ENCODE data around the gene CLCN5.

Gene CLCN5

DNA sequence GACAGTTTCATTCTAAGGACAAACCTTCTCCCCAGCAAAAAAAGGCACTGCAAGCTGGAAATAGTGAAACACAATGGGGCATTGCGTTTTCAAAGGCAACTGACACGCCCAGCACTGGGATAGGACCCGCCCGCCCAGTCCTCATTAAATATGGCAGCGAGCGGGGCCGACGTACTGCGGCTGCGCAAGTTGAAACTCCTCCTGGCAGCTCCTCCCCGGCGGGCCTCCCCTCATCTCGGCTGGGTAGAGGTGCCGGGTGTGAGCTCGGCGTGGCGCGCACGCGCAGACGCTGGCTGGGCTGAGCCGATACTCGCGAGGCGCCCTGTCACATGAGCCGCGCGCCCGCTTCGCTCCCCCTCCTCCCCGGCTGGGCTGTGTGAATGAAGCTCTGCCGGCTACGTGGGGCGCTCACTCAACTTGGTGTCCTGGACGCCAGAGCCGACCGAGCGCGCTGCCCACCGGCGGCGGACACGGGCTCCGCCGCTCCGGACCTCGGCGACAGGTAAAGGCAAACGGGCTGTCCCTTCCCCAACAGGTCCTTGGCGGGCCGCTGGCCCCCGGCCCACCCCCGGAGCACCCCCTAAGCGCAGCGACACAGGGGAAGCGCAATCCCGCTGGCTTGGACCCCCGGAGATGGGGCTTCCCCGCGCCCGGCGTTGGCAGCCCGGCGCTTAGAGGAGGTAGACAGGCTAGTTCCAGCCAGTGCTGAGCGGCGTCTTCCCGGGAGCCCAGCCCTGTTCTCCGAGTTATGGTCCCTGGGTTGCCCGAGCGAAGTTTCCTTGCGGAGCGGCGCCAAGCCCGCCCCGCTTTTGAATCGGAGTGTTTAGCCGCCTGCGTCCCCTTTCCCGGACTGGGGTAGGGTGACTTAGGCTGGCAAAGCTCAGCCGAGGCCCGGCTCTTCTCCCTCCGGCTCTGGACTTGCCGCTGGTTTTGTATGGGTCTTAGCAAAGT lies at the start of gene CLCN5:
Gene CLCN5 (plus strand): TSS at position 306 of the 951 bp plus-strand sequence. CDS start 2,703 bp downstream, outside the sequence.
- peak; percentile 97 for DNase-seq

DNA sequence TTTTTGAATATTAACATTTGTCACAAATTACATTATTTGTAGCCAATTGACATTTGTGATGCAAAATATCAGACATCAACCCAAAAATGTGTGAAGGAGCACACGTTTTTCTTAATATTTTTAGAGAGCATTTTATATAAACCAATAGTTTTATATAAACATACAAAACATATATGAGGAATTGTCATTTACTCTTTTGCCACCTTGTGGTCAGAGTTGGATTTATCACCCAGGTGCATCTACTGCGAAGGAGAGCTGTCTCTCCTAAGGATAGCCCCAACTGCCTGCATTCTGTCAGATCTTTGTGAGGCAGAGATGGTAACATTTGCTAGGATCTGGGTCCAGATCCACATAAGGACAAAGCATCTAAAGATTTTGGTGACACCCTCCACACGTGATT lies 45.6 kb upstream of the CLCN5 start:
- DNase-seq: peak; percentile 54

DNA sequence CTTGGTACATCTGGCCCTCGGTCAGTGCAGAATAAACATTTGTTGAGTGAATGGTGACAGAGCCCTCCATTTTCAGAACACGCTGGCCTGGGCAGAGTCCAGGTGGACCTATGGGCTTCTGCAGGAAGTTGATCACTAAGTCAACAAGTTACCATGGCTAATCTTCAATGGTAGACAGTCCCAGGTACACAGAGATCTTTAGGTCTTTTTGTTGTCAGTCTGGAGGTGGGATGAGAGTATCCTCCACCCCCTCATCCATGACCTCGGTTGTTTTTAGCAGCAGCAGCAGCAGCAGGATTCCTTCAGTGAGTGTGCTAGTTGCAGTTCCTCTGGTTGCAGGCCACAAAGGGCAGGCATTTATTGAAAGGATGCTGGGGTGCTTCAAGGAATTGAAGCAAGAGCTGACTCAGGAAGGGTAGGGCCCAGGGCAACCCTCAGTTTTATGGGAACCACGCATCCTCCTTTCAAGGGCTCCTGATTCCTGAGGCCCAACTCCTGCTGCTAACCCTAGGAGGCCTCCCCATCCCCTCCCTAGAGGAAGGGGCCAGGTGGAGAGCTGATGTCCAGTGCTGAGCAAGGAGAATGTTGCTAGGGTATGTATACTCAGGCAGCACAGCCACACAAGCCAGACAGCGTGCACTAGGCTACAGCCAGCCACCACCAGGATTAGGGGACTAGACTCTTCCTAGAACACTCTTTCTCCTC lies 44.8 kb upstream of the CLCN5 start:
- no peak for DNase-seq

GRCh38 chrX:49878128-49878833 lies 44.1 kb upstream of the CLCN5 start:
- DNase-seq: peak; percentile 16

DNA sequence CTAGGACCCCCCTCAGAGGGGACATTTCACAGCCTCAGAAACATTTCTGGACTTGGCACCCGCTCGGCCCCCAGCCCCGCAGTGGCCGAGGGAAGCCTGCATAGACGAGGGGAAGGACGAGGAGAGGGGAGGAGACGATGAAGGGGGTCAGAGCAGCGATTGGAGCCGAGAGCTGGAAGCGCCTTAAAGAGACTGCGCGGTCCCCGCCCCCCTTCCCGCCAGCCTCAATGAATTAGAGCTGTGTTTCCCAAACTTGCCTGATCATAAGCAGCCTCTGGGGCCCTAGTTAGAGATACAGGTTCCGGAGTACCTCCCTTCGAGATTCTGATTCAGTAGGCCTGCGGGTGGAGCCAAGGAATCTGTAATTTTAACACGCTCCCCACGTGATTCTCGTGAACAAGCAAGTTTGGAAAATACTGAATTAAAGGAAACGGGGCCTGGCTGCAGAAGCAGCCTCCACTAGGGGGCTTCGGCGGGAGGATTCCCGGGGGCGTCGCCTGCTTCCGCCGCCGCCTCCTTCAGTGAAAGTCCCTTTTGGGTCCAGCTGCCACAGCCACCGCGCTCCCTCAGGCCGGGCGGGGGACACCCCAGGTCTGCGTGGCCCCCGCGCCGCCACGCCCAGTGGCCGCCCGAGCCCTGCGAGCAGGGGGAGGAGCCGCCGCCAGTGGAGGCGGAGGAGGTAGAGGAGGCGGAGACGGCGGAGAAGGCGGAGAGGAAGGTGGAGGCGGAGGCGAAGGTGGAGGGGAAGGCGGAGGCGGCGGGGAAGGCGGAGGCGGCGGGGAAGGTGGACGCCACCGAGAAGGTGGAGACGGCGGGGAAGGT lies 43.4 kb upstream of the CLCN5 start, which contains the start of gene USP27X:
Gene USP27X (plus strand): TSS at position 651 of the 822 bp plus-strand sequence. CDS start 824 bp downstream, outside the sequence.
- peak; percentile 90 for DNase-seq

- DNase-seq: peak; percentile 67
Measured at GRCh38 chrX:49879656-49880277, 42.6 kb upstream of the CLCN5 start.

GRCh38 chrX:49880668-49881067 lies 41.7 kb upstream of the CLCN5 start:
- DNase-seq: no peak

DNA sequence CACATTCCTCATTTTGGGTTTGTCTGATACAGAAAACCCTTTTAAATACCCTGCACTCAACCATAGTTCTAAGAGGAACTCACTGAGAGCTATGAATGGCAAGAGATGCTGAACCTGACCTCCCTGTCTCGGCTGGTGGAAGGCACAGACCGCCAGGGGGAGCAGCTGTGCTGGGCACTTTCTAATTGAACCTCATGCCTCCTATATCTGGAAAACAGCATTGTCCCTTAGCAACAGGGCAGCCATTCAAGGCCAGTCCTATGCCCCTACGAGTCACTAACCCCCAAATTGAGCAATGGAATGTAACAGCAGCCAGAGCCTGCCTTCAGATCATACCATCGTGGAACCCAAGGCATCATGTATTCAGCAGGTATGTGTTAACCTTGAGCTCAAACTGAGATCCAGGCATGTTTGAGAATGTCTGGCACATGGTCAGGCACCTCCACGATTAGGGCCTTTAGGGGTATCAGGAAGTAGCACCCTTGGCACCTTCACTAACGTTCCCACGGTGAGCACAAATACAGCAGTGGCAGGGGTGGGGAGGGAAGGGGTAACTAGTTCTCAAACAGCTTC lies 38.0 kb upstream of the CLCN5 start:
- DNase-seq: peak; percentile 78

DNA sequence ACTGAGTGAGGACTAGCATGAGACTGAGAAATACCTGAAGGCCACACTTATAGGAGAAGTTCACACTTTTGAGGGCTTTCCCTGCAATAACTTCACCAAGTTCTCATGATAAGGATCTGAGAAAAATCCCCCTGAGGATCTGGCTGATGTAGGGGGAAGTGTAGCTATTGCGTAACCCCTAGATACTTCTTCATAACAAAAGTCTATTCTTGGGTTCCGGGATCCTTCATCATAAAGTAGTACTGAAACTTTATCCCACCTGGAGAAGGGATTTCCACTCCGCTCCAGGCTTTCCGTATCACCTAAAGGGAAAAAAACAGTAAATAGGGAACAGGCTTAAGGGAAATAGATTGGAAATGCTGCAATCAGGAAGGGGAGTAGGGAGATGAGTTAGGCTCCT lies 29.9 kb upstream of the CLCN5 start:
- DNase-seq: no peak

- DNase-seq: no peak
Measured at GRCh38 chrX:49896951-49897350, 25.4 kb upstream of the CLCN5 start.

- DNase-seq: no peak
Measured at GRCh38 chrX:49901048-49901447, 21.3 kb upstream of the CLCN5 start.

- DNase-seq: no peak
Measured at GRCh38 chrX:49910344-49910743, 12.1 kb upstream of the CLCN5 start.

GRCh38 chrX:49912086-49912485 lies 10.3 kb upstream of the CLCN5 start:
- DNase-seq: no peak

- no peak for DNase-seq
Measured at GRCh38 chrX:49912861-49913260, 9.5 kb upstream of the CLCN5 start.

DNA sequence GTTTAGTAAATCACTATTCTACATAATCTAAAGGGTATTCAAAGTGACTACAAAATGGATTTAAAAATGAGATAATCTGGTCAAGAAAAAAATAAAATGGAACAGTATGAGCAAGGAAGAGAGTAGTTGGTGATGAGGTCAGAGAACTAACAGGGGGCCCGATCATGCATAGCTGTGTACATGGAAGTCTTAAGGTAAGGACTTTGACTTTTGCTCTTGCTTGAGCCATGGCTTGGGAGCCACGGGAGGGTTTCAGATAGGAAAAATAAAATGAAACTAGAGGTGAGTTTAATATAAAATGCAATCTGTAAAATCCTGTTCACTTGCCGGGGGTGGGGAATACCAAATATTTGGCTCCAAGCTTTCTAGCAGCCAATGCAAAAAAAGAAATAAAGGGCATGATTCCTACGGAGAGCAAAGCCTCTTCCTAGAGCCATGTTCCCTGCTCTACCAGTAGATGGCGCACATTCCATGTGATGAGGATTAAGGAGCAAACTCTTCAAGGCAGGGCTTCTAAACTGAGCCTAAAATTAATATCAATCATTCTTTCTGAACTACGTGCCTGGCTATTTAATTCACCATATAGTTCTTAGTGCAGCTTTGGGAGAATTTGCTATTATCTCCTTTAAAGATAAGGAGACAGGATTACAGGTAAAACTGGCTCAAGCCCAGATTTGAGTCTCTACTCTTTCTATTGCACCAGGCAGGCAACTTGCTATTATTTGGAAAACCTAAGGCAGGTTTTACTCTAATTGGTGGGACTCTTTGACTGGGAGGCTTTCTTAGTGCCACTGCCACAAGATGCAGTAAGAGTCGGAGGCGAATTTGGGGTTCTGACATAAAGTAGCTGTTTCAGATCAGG lies 6.8 kb upstream of the CLCN5 start:
- DNase-seq: peak; percentile 76

GRCh38 chrX:49919617-49920016 lies 2.8 kb upstream of the CLCN5 start:
- DNase-seq: peak; percentile 50

DNA sequence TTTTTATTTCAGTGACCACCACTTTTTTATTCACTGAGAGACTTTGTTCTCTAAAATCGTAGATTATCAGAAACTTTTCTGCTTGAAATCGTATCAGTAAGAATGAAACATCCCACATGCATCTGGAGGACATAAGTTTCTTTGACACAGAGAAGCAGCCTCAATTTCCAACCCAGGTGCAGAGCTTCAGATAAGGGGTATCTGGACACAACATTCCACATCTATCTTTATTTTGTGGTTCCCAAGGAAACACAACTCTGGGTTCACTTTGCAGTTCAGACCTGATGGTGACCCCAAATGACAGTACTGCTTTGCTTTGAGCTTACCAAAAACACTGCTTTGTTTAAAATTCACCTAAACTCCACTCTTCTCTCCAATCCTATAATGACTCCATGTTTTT lies 1.3 kb upstream of the CLCN5 start:
- DNase-seq: no peak

DNA sequence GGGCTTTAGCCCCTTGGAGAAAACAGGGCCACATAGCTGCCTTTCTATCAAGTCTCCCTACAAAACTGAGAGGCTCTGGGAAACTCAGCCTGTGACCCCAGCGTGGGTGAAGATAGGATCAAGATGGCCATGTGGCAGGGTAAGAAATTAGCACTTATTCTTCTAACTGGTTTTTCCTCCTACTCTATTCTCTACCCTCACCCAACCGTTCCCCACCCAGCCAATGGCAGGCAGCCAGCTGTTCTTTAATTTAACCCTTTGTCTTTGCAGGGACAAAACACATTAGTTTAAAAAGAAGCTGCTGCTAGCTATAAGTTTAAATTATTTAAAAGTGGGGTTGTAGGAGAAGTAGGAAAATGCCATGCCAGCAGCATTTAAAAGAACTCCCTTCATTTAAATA lies 2.8 kb downstream of the CLCN5 start:
- peak; percentile 37 for DNase-seq

DNA sequence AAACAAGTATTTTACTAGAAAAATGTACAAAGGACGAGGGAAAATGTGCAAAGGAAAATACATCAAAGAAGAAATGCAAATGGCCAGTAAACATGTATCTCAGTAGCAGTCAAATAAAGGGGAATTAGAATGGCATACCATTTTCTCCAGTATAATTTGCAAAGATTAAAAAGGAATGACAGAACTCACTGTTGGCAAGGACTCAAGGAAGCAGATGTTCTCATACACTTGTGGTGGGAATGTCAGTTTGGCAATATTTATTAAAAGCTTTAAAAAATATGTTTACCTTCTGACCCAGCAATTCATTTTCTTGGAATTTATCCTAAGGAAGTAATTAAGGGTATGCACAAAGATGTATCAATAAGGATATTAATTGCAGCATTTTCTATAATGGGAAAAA lies 7.6 kb downstream of the CLCN5 start:
- DNase-seq: no peak

DNA sequence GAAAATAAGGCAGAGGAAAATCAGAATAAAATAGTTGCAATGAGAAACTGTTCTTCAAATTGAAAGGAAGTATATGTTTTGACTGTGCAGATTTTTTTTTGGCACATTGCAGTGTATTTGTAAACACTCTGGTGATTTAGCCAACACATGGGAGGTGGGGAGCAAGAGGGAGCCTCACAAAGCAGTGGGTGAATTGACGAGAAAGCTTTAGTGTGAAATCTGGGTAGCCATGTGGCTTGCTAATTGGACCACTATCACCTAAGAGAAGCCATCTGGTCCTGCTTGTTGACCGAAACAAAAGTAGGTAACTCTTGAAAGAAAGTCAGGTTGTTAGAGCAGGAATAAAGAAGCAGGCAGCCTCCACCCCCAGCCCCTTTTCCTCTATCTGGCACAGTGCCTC lies 10.4 kb downstream of the CLCN5 start:
- DNase-seq: peak; percentile 19
